ENCODE measurements around the gene PRIMA1. TPM values are rescaled to one million over a fixed set of nuclear protein-coding genes. Genes with fewer than 3 reads are reported as not detected.

The PRIMA1 gene
- total RNA-seq, 1 experiment from 2014 or later: 2.3 TPM

- Mint-ChIP-seq H3K27me3 (ENCODE audit: low read depth) (peaks cover 22% of the 10 kb centered on the region), H3K36me3 (ENCODE audit: insufficient read depth in 1 of 3, low read depth in 3 of 3) (no peaks in the 10 kb centered on the region; a peak in 1 of 7 replicates), H3K9me3 (no peaks in the 10 kb centered on the region; a peak in 2 of 5 replicates), H3K4me3 (no peak overlapping the region), H3K4me1 (no peaks in the 10 kb centered on the region), H3K27ac (no peak overlapping the region)
- Histone ChIP-seq H3K9ac (ENCODE audit: extremely low read depth, insufficient read length, low read length) (no peak overlapping the region), H2BK20ac (ENCODE audit: low read depth, low read length, poor library complexity, severe bottlenecking) (no peak overlapping the region), H3K27ac (ENCODE audit: insufficient read length, low read depth, low read length) (no peak overlapping the region), H4K91ac (ENCODE audit: insufficient read length, low read depth, low read length) (no peak overlapping the region), H3K18ac (ENCODE audit: insufficient read length, low read depth, low read length) (no peak overlapping the region), H3K14ac (ENCODE audit: insufficient read depth, low read length) (no peak overlapping the region), H4K20me1 (ENCODE audit: control insufficient read depth, insufficient read depth, insufficient read length) (no peaks in the 10 kb centered on the region), H2AK5ac (ENCODE audit: insufficient read length, low read length) (no peak overlapping the region), H2BK12ac (ENCODE audit: insufficient read length, low read depth, low read length) (no peak overlapping the region), H3T11ph (ENCODE audit: low read length) (no peak overlapping the region), H3K9me3 (ENCODE audit: control insufficient read depth, low read depth, low read length) (no peaks in the 10 kb centered on the region), H4K5ac (ENCODE audit: insufficient read length, low read depth, low read length) (no peak overlapping the region), H3K23me2 (ENCODE audit: insufficient read length, low read depth, low read length, poor library complexity, severe bottlenecking) (no peaks in the 10 kb centered on the region), H3K56ac (ENCODE audit: insufficient read length, low read depth, low read length) (no peak overlapping the region), H3K27me3 (ENCODE audit: insufficient read depth, low read length) (no peaks in the 10 kb centered on the region), H4K8ac (replicated peaks; ENCODE audit: insufficient read length, low read depth, low read length) (no peak overlapping the region), H2BK5ac (ENCODE audit: insufficient read length, low read length) (no peak overlapping the region), H3K23ac (ENCODE audit: insufficient read length, low read depth, low read length) (no peak overlapping the region), H3K4ac (ENCODE audit: low read depth, low read length) (no peak overlapping the region), H3K79me1 (ENCODE audit: insufficient read depth, low read depth, low read length, poor library complexity, severe bottlenecking) (no peaks in the 10 kb centered on the region), H3K4me2 (ENCODE audit: insufficient read depth, insufficient read length, low read length) (no peak overlapping the region), H2BK120ac (ENCODE audit: low read depth, low read length, poor library complexity, severe bottlenecking) (no peak overlapping the region), H2BK15ac (ENCODE audit: low read depth, low read length) (no peak overlapping the region), H2AFZ (ENCODE audit: low read length) (no peak overlapping the region), H3K4me1 (ENCODE audit: insufficient read depth, low read length) (no peaks in the 10 kb centered on the region), H3K79me2 (ENCODE audit: insufficient read depth, low read length) (no peaks in the 10 kb centered on the region)
- no peak for DNase-seq
- no peak for TF ChIP-seq CTCF (conservative IDR thresholded peaks at IDR 0.05)
- whole genome bisulfite sequencing (ENCODE audit: extremely low coverage, insufficient read length, low lambda C conversion rate): no CpG with 5 or more reads among the region's 4 CpGs
Observed at GRCh38 chr14:93797071-93797470, 8.8 kb upstream of the PRIMA1 start.

All from H9 (cell line).